Small intestine (tissue), 16 donors: ENCODE results near the gene WDR1. TPM values are rescaled to one million over a fixed set of nuclear protein-coding genes. Genes with fewer than 3 reads are reported as not detected.
A peak's percentile ranks its signal among the peaks of the same experiment; 100 is the strongest.

ENCODE experiments used
- DNase-seq, 2 donors: peaks; one replicate each; pipeline versions ENCODE4 v3.0.0 to v3.0.0-alpha.2; 2013
- FAIRE-seq: peaks from 2 replicates; lab custom pipeline; 2012; peaks lifted over from hg19 to GRCh38; lab: Jason Lieb, UNC
- H3K27ac ChIP-seq, 3 donors: one replicate each; pipeline ENCODE4 v1.5.1; 2013; ENCODE audit warnings: low read length in 2 of 3, mild to moderate bottlenecking in 2 of 3, control low read depth in 1 of 3, inconsistent platforms in 1 of 3, low read depth in 1 of 3, moderate library complexity in 1 of 3
- H3K27me3 ChIP-seq, 3 donors: one replicate each; pipeline ENCODE4 v1.6.1; 2013; ENCODE audit warnings: low read length in 3 of 3, inconsistent platforms in 1 of 3; ENCODE audit not compliant: control insufficient read depth in 3 of 3, insufficient read depth in 3 of 3
- H3K36me3 ChIP-seq, 3 donors: one replicate each; pipeline ENCODE4 v1.6.1; 2013; ENCODE audit warnings: low read length in 3 of 3, inconsistent platforms in 1 of 3, low read depth in 1 of 3, mild to moderate bottlenecking in 1 of 3, moderate library complexity in 1 of 3; ENCODE audit not compliant: control insufficient read depth in 3 of 3, insufficient read depth in 2 of 3
- H3K4me1 ChIP-seq, 3 donors: one replicate each; pipeline ENCODE4 v1.6.1; 2013; ENCODE audit warnings: low read length in 2 of 3, inconsistent platforms in 1 of 3, low read depth in 1 of 3, mild to moderate bottlenecking in 1 of 3, moderate library complexity in 1 of 3; ENCODE audit not compliant: control insufficient read depth in 3 of 3, insufficient read depth in 2 of 3
- H3K4me3 ChIP-seq, 3 donors: one replicate each; pipeline ENCODE4 v1.5.1; 2013; ENCODE audit warnings: low read length in 3 of 3, control low read depth in 1 of 3, inconsistent platforms in 1 of 3, low read depth in 1 of 3, mild to moderate bottlenecking in 1 of 3, moderate library complexity in 1 of 3
- H3K9me3 ChIP-seq, 2 donors: one replicate each; pipeline ENCODE4 v1.6.1; 2013; ENCODE audit warnings: low read depth in 1 of 2, low read length in 1 of 2; ENCODE audit not compliant: control insufficient read depth in 2 of 2, insufficient read depth in 1 of 2
- WGBS, 3 donors: extraction: QIAGEN DNeasy Blood & Tissue Kit; methylation state at CpG; one replicate each; pipeline ENCODE4 v1.1.7; 2013; 5-methylcytosine and 5-hydroxymethylcytosine counted together
- long read RNA-seq, 10 donors: transcript quantifications; one replicate each; lab custom pipeline, GENCODE V29; 2026
- polyA plus RNA-seq, 4 donors: library from polyadenylated mRNA; stranded (reverse) in 3 of 4; unstranded in 1 of 4; fragments of 200-250 nt in 3 of 4; fragments of 120-200 nt in 1 of 4; gene quantifications; one replicate each; pipeline versions ENCODE4 v1.2.1 to v1.2.3, GENCODE V29; 2013
- donor health status: healthy with polysubstance abuse.
- donor health status: control.
- donor health status: control.
- donor health status: Bipolar disorder and iron deficiency.
- donor health status: healthy.

The WDR1 gene, protein sequence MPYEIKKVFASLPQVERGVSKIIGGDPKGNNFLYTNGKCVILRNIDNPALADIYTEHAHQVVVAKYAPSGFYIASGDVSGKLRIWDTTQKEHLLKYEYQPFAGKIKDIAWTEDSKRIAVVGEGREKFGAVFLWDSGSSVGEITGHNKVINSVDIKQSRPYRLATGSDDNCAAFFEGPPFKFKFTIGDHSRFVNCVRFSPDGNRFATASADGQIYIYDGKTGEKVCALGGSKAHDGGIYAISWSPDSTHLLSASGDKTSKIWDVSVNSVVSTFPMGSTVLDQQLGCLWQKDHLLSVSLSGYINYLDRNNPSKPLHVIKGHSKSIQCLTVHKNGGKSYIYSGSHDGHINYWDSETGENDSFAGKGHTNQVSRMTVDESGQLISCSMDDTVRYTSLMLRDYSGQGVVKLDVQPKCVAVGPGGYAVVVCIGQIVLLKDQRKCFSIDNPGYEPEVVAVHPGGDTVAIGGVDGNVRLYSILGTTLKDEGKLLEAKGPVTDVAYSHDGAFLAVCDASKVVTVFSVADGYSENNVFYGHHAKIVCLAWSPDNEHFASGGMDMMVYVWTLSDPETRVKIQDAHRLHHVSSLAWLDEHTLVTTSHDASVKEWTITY
- 100 to 1,000 TPM; 147 to 196 (median 165) TPM for polyA plus RNA-seq
- long read RNA-seq, donor 1, transcript WDR1-204 (15 exons, 3,054 nt): major isoform, 45 of 88 reads
- long read RNA-seq, donor 1, partial matches to known transcripts: 40 of 88 reads
- long read RNA-seq, donor 1, other reads (novel, unspliced or antisense): 0 of 88 reads
- long read RNA-seq, donor 2, transcript WDR1-204 (15 exons, 3,054 nt): major isoform, 18 of 20 reads
- long read RNA-seq, donor 2, partial matches to known transcripts: 0 of 20 reads
- long read RNA-seq, donor 2, other reads (novel, unspliced or antisense): 0 of 20 reads
- long read RNA-seq, donor 3, transcript WDR1-204 (15 exons, 3,054 nt): minor isoform, 5 of 30 reads
- long read RNA-seq, donor 3, transcript WDR1-213 (2 exons, 559 nt): major isoform, 6 of 30 reads
- long read RNA-seq, donor 3, partial matches to known transcripts: 19 of 30 reads
- long read RNA-seq, donor 3, other reads (novel, unspliced or antisense): 0 of 30 reads
- long read RNA-seq, donor 4: 0 reads
- long read RNA-seq, donor 5, partial matches to known transcripts: 8 of 13 reads
- long read RNA-seq, donor 5, other reads (novel, unspliced or antisense): 0 of 13 reads
- long read RNA-seq, donor 6, transcript WDR1-204 (15 exons, 3,054 nt): major isoform, 22 of 32 reads
- long read RNA-seq, donor 6, partial matches to known transcripts: 10 of 32 reads
- long read RNA-seq, donor 6, other reads (novel, unspliced or antisense): 0 of 32 reads
- long read RNA-seq, donor 7: 0 reads
- long read RNA-seq, donor 8: 0 reads
- long read RNA-seq, donor 9, partial matches to known transcripts: 0 of 2 reads
- long read RNA-seq, donor 9, other reads (novel, unspliced or antisense): 0 of 2 reads
- long read RNA-seq, donor 10, transcript WDR1-204 (15 exons, 3,054 nt): major isoform, 23 of 51 reads
- long read RNA-seq, donor 10, transcript WDR1-213 (2 exons, 559 nt): minor isoform, 8 of 51 reads
- long read RNA-seq, donor 10, partial matches to known transcripts: 19 of 51 reads
- long read RNA-seq, donor 10, other reads (novel, unspliced or antisense): 0 of 51 reads

DNA sequence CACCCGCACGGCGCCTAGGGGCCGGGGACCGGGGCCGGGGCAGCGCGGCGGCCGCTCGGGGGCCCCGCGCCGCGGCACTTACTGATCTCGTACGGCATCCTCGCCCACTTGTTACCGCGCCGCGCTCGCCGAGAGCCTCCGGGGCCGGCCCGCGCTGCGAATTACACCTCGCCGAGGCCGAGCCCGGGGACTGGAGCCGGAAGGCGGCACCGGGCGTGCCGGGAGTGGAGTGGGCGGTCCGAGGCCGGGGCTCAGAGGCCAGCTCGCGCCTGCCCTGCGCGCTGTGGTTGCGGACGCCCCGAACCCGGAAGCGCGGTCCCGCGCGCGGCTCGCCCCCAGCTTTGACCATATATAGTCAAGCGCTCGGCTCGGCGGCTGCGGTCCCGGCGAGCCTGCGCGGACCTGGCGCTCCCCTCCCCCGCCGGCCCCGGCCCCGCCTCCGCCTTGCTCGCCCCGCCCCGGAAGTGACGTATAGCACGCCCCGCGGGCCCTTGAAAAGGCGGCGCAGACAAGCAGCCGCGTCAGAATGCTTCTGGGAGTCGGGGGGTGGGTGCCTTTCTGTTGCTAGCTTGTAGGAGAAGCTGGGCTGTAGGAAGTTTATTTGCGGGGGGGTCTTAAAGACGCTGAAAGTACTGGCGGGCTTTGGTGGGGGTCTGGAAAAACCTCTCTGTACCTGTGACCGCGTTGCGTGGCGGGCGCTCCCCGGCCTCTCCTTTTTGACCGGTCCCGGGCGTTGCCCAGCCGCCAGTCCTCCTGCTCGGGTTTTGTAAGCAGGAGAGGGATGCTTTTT lies at the start of gene WDR1:
Gene WDR1 (minus strand): TSS at position 231 of the 790 bp plus-strand sequence. CDS start 133 bp downstream, at position 98.
- FAIRE-seq: no peak
- peak within 1 kb of the TSS; percentile 67 to 95 (median 79) for H3K4me3 ChIP-seq

DNA sequence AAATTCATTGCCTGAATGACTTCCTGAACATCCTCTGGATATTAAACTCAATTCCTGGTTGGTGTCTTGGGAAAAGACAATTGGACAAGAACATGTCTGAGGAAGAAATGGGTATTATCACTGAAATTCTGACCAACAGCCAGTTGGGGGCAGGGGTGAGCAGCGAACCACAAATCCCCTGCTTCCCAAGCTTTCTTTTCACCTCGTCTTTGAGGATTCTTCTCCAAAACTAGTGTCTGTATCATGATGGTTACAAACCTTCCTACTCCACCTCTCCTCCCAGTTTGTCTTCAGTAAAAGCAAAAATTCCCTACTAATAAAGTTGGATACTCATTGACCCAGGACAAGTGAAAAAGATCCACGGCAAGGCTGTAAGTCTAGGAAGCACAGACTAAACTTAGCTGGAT lies 48.3 kb upstream of the WDR1 start:
- WGBS, 3 donors: 29 to 35% (median 31%) methylated on average over 3 of the region's 3 CpGs
- Histone ChIP-seq H3K4me1 (peaks cover 0 to 11% (median 5%) of the 10 kb centered on the region in 3 donors), H3K36me3 (no peaks in the 10 kb centered on the region), H3K4me3 (no peak overlapping the region), H3K9me3 (no peaks in the 10 kb centered on the region), H3K27ac (no peak overlapping the region), H3K27me3 (no peaks in the 10 kb centered on the region)
- peak; percentile 45 to 60 for DNase-seq
- no peak for FAIRE-seq

More for the DNA sequence above, at the start of gene WDR1:
- Histone ChIP-seq H3K27ac (peak within 1 kb of the TSS; percentile 90 to 99 (median 91)), H3K9me3 (no peaks in the 10 kb centered on the region), H3K36me3 (peaks cover 18 to 40% (median 21%) of the 10 kb centered on the region in 3 donors), H3K27me3 (no peaks in the 10 kb centered on the region), H3K4me1 (peaks cover 12 to 58% (median 19%) of the 10 kb centered on the region in 3 donors)
- 0 to 1% (median 0%) methylated on average over 75 to 97 of the region's 97 CpGs for WGBS, 3 donors
- peak; percentile 95 to 99 for DNase-seq

DNA sequence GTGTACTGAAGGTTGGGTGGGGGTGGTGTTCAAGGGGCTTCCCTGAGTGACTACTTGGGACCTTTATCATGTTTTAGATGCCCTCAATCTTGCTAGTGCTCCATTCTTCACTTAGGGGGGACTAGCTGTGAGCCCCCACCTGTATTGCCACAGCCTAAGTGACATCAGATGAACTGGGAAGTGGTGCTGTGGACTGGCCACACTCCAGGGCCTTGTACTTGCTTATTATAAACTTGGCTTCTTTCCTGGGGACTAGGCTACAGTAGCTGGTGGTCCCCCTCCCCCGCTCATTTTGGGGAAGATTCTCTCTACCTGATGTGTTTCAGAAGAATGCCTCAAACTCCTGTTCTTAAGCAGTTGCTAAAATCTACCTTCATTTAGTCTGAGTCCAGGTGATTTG lies 46.7 kb upstream of the WDR1 start:
- DNase-seq (no peak), FAIRE-seq (no peak)
- Histone ChIP-seq H3K36me3 (no peaks in the 10 kb centered on the region), H3K27ac (no peak overlapping the region), H3K27me3 (no peaks in the 10 kb centered on the region), H3K9me3 (no peaks in the 10 kb centered on the region), H3K4me3 (no peak overlapping the region), H3K4me1 (peaks cover 0 to 11% (median 5%) of the 10 kb centered on the region in 3 donors)
- 76 to 88% (median 84%) methylated on average over 1 of the region's 1 CpG for WGBS, 3 donors

DNA sequence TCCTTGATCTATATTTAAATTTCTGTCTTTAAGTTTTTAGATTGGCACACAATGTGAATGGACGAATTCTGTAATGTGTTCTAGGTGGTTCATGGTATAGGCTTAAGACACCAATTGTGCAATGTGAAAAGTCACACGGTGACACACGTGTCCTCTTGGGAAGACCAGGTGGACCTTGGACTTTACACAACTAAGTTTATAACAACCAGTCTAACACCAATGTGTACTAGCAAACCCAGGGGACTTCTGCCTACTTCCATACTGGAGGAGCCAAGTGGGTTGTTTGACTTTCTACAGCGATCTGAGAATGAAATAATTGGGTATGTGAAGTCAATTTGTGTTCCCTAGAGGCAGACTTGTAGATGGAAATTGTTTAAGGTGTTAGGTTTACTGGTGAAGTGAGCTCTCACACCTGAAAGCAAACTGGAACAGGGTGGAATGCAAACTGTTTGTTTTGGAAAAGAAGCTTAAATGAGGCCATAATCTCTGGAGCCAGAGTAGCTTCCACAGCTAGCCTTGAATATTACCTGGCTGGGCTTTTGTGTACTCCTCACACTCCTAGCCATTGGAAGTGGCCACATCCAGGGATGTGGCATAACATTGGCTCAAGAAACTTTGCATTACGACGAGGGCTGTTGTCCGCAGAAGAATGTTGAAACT lies 45.9 kb upstream of the WDR1 start:
- H3K4me1 ChIP-seq: peaks cover 0 to 11% (median 5%) of the 10 kb centered on the region in 3 donors

DNA sequence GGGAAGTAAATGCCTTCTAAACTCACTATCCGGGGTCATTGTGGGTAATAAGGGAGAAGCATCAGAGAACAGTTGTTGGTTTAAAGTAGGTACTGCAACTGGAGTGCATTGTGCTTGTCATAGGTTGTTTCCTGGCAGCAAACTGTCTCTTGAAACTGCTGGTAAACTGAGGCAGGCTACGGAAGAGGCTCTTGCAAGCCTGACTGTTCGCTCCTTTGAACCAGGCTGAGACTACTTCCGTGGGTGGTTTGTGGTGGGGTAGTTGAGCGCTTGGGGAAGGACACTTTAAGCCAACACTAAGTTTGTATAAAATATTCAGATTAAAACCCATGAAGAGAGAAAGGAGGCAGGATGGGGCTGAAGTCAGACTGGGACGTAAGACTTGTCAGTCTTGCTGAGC lies 45.2 kb upstream of the WDR1 start:
- Histone ChIP-seq H3K4me1 (peaks cover 0 to 11% (median 5%) of the 10 kb centered on the region in 3 donors), H3K27me3 (no peaks in the 10 kb centered on the region), H3K4me3 (no peak overlapping the region), H3K9me3 (no peaks in the 10 kb centered on the region), H3K27ac (no peak overlapping the region), H3K36me3 (no peaks in the 10 kb centered on the region)
- DNase-seq: no peak
- FAIRE-seq: no peak
- 77 to 89% (median 87%) methylated on average over 6 of the region's 6 CpGs for WGBS, 3 donors

More for the DNA sequence above, 45.9 kb upstream of the WDR1 start:
- Histone ChIP-seq H3K9me3 (no peaks in the 10 kb centered on the region), H3K4me3 (no peak overlapping the region), H3K27ac (peak overlapping the region in 1 of 3 donors; percentile 10), H3K27me3 (no peaks in the 10 kb centered on the region), H3K36me3 (no peaks in the 10 kb centered on the region)
- peak; percentile 86 to 91 for DNase-seq
- WGBS, 3 donors: 56 to 78% (median 64%) methylated on average over 7 of the region's 7 CpGs
- FAIRE-seq: no peak

DNA sequence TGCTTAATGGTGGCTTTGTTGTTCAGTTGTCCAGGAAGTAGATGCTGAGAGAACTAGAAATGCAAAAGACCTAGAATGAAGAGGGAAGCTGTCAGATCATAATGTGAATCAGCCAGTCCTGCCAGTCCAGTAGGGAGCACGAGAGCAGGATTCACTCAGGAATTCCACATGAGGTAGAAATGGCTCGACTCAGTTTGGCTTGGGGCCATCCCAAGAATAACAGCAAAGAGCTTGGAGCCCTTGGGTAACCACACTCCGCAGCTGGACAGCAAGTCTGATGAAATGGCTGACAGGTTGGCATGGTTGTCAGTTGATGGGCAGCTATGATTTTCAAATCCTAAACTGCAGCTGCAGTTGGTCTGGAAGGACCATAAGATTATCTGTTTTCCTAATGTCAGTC lies 44.5 kb upstream of the WDR1 start:
- H3K36me3 ChIP-seq: no peaks in the 10 kb centered on the region
- H3K4me3 ChIP-seq: no peak overlapping the region
- FAIRE-seq (no peak), DNase-seq (no peak)
- H3K9me3 ChIP-seq: no peaks in the 10 kb centered on the region
- no peak overlapping the region for H3K27ac ChIP-seq
- peaks cover 0 to 11% (median 5%) of the 10 kb centered on the region in 3 donors for H3K4me1 ChIP-seq
- WGBS, 3 donors: 44 to 52% (median 46%) methylated on average over 3 of the region's 3 CpGs
- no peaks in the 10 kb centered on the region for H3K27me3 ChIP-seq
